Measurements from ENCODE around the gene MAGEA8. TPM values are rescaled to one million over a fixed set of nuclear protein-coding genes. Genes with fewer than 3 reads are reported as not detected.

MAGEA8 gene
- total and polyA plus RNA-seq, 4 donors, result not detected

DNA sequence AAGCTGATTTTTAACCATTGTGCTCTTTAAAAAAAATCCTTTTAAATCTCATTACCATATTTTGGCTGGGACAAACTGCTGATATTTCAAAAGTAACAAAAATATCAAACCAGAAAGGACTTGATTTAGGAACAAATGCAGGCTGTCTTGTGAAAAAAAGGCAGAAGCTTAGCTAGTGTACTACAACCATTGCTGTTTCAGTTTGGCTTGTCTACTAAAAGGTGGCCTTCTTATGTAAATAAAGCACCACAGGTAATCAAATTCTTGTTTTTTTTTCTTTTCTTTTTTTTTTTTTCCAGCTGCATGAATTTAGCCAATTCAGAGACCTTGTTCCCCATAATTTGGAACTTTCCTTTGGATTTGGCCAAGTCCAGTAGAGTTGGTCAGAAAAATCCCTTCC is 43.8 kb upstream of the MAGEA8 start:
- Histone ChIP-seq H3K9ac (ENCODE audit: low read depth in 1 of 2, low read length in 2 of 2) (no peak overlapping the region), H3K27me3 (ENCODE audit: control insufficient read depth in 4 of 4, insufficient read depth in 4 of 4, low read length in 3 of 4) (no peaks in the 10 kb centered on the region)
- DNase-seq (ENCODE audit: low spot score), result no peak

DNA sequence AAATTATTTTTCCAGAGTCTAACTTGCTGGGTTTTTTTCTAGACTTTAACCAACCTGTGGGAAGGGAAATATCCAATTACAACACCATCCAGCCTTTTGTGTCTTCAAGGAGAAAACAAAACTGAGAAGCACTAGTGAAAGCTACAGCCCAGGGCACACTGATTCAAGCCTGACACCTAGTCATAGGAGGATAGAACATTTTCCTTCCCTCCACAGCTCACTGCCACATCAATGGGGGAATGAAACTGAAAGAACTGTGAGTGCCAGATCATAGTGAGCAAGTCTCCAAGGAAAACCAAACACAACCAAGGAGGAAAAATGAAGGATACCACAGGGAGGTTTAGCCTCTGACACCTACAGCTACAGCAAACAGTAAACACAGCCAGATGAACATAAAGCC is 43.3 kb upstream of the MAGEA8 start:
- H3K4me3 ChIP-seq (ENCODE audit: low read depth in 1 of 3, low read length in 3 of 3), result no peak overlapping the region
- no peaks in the 10 kb centered on the region for H3K36me3 ChIP-seq (ENCODE audit: control insufficient read depth in 4 of 4, insufficient read depth in 3 of 4, low read depth in 1 of 4, low read length in 3 of 4)
- no peak overlapping the region for H3K9ac ChIP-seq (ENCODE audit: low read depth in 1 of 2, low read length in 2 of 2)
- H3K4me1 ChIP-seq (ENCODE audit: control insufficient read depth in 4 of 4, insufficient read depth in 4 of 4, low read length in 3 of 4), result no peaks in the 10 kb centered on the region
- no peak overlapping the region for H3K27ac ChIP-seq (ENCODE audit: low read depth in 1 of 2, low read length in 2 of 2)
- no peak for DNase-seq (ENCODE audit: low spot score)
- no peaks in the 10 kb centered on the region for H3K27me3 ChIP-seq (ENCODE audit: control insufficient read depth in 4 of 4, insufficient read depth in 4 of 4, low read length in 3 of 4)
- H3K9me3 ChIP-seq (ENCODE audit: control insufficient read depth in 4 of 4, low read length in 3 of 4), result no peaks in the 10 kb centered on the region
- TF ChIP-seq FOXA1 (IDR thresholded peaks at IDR 0.05) (no peak), SP1 (IDR thresholded peaks at IDR 0.05) (no peak), RAD21 (IDR thresholded peaks at IDR 0.05) (no peak), EGR1 (IDR thresholded peaks at IDR 0.05; ENCODE audit: low read depth in 2 of 2) (no peak), JUND (IDR thresholded peaks at IDR 0.05) (no peak), YY1 (IDR thresholded peaks at IDR 0.05) (no peak), RXRA (IDR thresholded peaks at IDR 0.05) (no peak), FOXA2 (IDR thresholded peaks at IDR 0.05) (no peak), GABPA (IDR thresholded peaks at IDR 0.05 in 1 of 2, conservative IDR thresholded peaks at IDR 0.05 in 1 of 2) (no peak)
- TF ChIP-seq, protein P1, sequence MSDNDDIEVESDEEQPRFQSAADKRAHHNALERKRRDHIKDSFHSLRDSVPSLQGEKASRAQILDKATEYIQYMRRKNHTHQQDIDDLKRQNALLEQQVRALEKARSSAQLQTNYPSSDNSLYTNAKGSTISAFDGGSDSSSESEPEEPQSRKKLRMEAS (IDR thresholded peaks at IDR 0.05), result no peak
- TF ChIP-seq, protein P2, sequence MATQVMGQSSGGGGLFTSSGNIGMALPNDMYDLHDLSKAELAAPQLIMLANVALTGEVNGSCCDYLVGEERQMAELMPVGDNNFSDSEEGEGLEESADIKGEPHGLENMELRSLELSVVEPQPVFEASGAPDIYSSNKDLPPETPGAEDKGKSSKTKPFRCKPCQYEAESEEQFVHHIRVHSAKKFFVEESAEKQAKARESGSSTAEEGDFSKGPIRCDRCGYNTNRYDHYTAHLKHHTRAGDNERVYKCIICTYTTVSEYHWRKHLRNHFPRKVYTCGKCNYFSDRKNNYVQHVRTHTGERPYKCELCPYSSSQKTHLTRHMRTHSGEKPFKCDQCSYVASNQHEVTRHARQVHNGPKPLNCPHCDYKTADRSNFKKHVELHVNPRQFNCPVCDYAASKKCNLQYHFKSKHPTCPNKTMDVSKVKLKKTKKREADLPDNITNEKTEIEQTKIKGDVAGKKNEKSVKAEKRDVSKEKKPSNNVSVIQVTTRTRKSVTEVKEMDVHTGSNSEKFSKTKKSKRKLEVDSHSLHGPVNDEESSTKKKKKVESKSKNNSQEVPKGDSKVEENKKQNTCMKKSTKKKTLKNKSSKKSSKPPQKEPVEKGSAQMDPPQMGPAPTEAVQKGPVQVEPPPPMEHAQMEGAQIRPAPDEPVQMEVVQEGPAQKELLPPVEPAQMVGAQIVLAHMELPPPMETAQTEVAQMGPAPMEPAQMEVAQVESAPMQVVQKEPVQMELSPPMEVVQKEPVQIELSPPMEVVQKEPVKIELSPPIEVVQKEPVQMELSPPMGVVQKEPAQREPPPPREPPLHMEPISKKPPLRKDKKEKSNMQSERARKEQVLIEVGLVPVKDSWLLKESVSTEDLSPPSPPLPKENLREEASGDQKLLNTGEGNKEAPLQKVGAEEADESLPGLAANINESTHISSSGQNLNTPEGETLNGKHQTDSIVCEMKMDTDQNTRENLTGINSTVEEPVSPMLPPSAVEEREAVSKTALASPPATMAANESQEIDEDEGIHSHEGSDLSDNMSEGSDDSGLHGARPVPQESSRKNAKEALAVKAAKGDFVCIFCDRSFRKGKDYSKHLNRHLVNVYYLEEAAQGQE (IDR thresholded peaks at IDR 0.05), result no peak

More for the DNA sequence above, 43.8 kb upstream of the MAGEA8 start:
- TF ChIP-seq TAF1 (conservative IDR thresholded peaks at IDR 0.05) (no peak), FOXA2 (IDR thresholded peaks at IDR 0.05) (no peak), HNF4A (conservative IDR thresholded peaks at IDR 0.05) (no peak), RXRA (IDR thresholded peaks at IDR 0.05) (no peak), SP1 (IDR thresholded peaks at IDR 0.05) (no peak), NR2F2 (IDR thresholded peaks at IDR 0.05) (no peak), YY1 (IDR thresholded peaks at IDR 0.05) (no peak), FOXA1 (IDR thresholded peaks at IDR 0.05) (no peak), GABPA (IDR thresholded peaks at IDR 0.05 in 1 of 2, conservative IDR thresholded peaks at IDR 0.05 in 1 of 2) (no peak), EGR1 (IDR thresholded peaks at IDR 0.05; ENCODE audit: low read depth in 2 of 2) (no peak), HNF4G (IDR thresholded peaks at IDR 0.05) (no peak), JUND (IDR thresholded peaks at IDR 0.05) (no peak)
- TF ChIP-seq, protein P3, sequence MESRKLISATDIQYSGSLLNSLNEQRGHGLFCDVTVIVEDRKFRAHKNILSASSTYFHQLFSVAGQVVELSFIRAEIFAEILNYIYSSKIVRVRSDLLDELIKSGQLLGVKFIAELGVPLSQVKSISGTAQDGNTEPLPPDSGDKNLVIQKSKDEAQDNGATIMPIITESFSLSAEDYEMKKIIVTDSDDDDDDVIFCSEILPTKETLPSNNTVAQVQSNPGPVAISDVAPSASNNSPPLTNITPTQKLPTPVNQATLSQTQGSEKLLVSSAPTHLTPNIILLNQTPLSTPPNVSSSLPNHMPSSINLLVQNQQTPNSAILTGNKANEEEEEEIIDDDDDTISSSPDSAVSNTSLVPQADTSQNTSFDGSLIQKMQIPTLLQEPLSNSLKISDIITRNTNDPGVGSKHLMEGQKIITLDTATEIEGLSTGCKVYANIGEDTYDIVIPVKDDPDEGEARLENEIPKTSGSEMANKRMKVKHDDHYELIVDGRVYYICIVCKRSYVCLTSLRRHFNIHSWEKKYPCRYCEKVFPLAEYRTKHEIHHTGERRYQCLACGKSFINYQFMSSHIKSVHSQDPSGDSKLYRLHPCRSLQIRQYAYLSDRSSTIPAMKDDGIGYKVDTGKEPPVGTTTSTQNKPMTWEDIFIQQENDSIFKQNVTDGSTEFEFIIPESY (IDR thresholded peaks at IDR 0.05), result no peak
- TF ChIP-seq, protein P2 (IDR thresholded peaks at IDR 0.05), result no peak
- TF ChIP-seq, protein P1 (IDR thresholded peaks at IDR 0.05), result no peak
- TF ChIP-seq, protein P4, sequence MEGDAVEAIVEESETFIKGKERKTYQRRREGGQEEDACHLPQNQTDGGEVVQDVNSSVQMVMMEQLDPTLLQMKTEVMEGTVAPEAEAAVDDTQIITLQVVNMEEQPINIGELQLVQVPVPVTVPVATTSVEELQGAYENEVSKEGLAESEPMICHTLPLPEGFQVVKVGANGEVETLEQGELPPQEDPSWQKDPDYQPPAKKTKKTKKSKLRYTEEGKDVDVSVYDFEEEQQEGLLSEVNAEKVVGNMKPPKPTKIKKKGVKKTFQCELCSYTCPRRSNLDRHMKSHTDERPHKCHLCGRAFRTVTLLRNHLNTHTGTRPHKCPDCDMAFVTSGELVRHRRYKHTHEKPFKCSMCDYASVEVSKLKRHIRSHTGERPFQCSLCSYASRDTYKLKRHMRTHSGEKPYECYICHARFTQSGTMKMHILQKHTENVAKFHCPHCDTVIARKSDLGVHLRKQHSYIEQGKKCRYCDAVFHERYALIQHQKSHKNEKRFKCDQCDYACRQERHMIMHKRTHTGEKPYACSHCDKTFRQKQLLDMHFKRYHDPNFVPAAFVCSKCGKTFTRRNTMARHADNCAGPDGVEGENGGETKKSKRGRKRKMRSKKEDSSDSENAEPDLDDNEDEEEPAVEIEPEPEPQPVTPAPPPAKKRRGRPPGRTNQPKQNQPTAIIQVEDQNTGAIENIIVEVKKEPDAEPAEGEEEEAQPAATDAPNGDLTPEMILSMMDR (IDR thresholded peaks at IDR 0.05; ENCODE audit: low read depth, low read length, missing input control), result no peak
- Histone ChIP-seq H3K4me1 (ENCODE audit: control insufficient read depth in 4 of 4, insufficient read depth in 4 of 4, low read length in 3 of 4) (no peaks in the 10 kb centered on the region), H3K9me3 (ENCODE audit: control insufficient read depth in 4 of 4, low read length in 3 of 4) (no peaks in the 10 kb centered on the region), H3K27ac (ENCODE audit: low read depth in 1 of 2, low read length in 2 of 2) (no peak overlapping the region), H3K4me3 (ENCODE audit: low read depth in 1 of 3, low read length in 3 of 3) (no peak overlapping the region), H3K36me3 (ENCODE audit: control insufficient read depth in 4 of 4, insufficient read depth in 3 of 4, low read depth in 1 of 4, low read length in 3 of 4) (no peaks in the 10 kb centered on the region)

All from liver (tissue), 9 donors.